NCI-H460 (cell line): ENCODE data around the gene PHACTR1. TPM values are rescaled to one million over a fixed set of nuclear protein-coding genes. Genes with fewer than 3 reads are reported as not detected.
A peak's percentile ranks its signal among the peaks of the same experiment; 100 is the strongest.
"Not testable (repeated sequence)": the region's sequence is repeated elsewhere in the genome, so short reads cannot be mapped to it uniquely, and the experiment has no call there.

Experiments
- DNase-seq: peaks from one replicate; pipeline ENCODE4 v3.0.0-alpha.2; 2016; ENCODE audit warnings: low read depth; ENCODE audit errors: extremely low read depth
- total RNA-seq: library from RNA; depleted of rRNA; stranded (reverse); fragments of >200 nt; shearing (Covaris generic); gene quantifications from 2 replicates; pipeline ENCODE4 v1.2.3, GENCODE V29; 2014

Gene PHACTR1
- total RNA-seq, 1 experiment from 2014 or later = not detected

GRCh38 chr6:13217206-13217905 is 500.8 kb downstream of the PHACTR1 start:
- DNase-seq = no peak

DNA sequence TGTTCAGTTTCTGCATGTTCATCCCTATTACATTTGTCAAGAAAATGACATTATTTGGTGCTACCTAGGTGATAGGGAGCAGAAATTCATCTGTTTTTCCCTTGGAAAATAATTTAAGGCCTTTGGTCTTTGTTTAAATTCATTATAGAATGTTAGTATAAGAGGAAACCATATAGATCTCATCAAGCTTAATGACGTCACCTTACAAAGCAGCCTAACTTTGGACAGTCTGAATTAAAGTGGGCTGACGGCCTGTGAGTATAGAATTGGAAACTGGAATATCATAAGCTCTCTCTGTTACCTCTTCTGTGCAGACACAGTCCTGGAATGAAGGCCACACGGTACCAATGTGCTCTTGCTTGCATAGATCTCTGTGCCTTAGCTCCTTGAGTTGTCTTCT is 503.7 kb downstream of the PHACTR1 start:
- DNase-seq = no peak

DNA sequence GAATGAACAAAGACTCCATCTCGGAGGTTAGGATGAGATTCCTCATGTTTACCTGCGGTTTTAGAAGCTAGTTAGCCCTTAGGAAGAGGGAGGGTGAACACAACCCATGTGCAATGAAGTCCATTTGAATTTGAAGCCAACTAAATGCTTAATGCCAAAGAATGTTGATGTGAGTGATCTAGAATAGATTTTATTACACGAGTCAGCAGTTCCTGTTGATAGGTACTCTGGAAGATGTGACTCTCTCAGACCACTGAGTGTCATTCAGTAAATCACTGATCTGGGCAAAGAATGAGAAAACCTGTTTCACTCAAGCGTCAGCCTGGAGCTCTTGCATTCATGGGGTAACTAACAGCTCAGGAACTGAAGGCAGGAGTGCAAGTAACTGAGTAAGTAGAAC is 505.5 kb downstream of the PHACTR1 start:
- no peak for DNase-seq

DNA sequence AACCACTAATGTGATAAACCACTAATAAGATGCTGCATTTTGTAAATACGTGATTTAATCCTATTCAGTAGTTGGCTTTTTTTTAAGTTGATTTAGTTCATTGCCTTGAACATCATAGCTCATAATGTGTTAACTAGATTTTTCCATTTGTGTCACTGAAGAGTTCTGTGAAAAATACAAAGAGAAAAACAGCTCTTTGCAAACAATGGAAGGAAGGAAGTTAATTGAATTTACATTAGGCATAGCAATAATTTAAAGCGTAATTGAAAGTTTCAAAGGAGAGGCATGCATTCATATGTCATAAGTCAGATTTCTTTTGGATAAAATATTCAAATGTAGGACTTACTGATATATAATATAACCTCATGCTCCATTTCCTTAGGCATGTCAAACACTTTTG is 509.5 kb downstream of the PHACTR1 start:
- DNase-seq = no peak

- DNase-seq = no peak
These were observed 512.0 kb downstream of the PHACTR1 start for GRCh38 chr6:13228264-13229204.

DNA sequence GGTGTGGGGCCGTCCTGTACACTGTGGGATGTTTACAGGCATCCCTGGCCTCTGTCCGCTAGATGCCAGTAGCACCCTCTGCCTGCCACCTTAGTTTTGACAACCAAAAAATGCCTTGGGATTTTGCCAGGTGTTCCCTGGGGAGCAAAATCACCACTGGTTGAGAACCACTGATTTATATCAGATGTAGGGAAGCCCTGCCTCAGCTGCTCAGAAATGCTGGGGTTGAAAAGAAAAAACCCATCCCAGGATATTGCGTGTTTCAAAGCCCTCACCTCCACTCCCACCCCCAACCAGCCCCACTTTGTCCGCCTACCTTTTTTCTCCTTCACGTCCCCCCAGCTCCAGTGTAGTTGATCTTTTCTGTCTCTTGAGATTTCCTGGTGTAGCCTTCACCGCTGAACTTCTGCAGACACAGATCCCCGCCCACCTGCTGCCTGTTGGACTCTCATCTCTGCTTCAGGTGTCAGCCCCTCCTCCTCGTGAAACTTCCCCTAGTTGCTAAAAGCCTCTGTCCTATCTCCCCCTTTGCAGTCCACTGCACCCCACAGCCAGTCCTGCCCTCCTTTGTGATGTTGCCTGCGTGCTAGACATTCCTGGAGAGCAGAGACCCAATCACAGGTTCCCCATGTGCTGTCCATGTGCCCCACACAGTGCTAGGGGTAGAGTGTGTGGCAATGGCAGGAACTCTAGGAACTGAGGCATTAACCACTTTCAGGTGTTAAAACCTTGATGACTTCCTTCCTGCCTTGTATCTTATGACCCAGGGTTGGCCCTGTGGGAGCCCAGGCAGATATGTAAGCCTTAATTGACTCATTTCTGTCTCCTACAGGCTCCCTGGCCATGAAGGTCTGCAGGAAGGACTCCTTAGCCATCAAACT is 512.9 kb downstream of the PHACTR1 start:
- peak; percentile 1 for DNase-seq

DNA sequence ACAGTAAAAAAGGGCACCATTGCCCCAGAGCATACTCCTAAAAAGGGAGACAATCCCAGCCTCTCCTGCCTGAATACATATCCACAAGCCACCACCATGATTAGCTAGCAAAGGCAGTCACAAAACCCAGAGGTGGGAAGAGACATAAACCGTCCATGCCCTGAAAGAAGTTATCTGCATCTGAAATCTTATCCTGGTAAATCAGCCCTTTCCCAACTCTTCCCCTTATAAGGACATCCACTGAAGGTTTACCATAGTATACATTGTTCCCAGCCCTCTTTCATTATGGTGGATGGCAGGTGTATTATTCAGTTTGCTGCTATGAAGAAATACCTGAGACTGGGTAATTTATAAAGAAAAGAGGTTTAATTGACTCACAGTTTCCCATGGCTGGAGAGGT is 516.5 kb downstream of the PHACTR1 start:
- DNase-seq = no peak

DNA sequence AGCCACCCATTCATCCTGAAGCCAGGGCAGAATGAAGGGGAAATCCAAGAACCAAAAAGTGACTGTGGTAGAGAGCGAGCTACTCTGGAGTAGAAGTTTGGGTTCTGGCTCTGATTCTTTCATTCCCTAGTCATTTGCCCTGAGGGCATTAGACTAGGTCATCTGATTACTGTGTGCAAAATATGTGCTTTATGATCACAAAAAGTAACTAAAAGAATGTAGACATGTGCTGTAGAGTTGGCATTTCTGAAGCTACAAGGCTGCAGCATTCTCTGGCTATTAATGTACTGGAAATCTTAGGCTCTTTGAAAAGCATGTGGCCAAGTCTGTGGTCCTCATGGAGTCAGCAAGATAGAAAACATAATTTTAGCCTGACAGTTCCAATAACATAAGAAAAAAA is 517.6 kb downstream of the PHACTR1 start:
- no peak for DNase-seq

DNA sequence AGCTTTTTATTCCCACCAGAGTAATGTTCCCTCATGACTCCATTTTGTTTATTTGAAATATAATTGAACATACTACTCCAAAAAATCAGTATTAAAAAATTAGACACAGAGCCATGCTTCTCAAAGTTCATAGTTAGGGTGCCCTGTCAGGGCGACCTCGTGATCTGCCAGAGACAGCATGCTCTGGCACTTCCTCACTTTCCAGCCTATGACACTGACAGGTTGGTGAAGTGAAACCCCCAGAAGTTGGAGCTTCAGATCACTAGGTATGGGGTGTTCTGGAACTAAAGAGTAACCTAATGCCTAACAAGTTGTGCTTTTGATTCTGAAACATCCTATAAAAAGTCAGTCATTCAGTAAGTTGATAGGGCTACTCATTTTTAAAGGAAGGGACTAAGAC is 518.8 kb downstream of the PHACTR1 start:
- DNase-seq = no peak

GRCh38 chr6:13237318-13237717 is 520.8 kb downstream of the PHACTR1 start:
- DNase-seq = no peak

DNA sequence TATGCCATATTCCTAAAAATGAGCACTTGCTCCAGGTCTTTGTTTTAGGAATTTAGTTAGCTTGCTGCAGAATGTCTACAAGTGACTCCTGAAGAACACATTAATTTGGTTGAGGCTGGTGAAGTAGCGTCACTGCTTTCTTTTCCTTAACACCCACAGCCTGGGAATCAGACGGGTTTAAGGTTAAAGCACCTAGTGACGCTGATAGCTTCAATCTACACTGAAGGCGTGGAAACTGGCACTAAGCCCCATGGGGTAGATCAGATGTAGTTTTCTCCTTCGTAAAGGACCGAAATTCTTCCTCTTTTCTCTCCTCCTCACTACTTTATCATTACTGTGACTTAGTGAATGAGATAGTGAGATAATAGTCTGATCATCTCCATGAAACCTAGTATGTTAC is 521.5 kb downstream of the PHACTR1 start:
- no peak for DNase-seq

DNA sequence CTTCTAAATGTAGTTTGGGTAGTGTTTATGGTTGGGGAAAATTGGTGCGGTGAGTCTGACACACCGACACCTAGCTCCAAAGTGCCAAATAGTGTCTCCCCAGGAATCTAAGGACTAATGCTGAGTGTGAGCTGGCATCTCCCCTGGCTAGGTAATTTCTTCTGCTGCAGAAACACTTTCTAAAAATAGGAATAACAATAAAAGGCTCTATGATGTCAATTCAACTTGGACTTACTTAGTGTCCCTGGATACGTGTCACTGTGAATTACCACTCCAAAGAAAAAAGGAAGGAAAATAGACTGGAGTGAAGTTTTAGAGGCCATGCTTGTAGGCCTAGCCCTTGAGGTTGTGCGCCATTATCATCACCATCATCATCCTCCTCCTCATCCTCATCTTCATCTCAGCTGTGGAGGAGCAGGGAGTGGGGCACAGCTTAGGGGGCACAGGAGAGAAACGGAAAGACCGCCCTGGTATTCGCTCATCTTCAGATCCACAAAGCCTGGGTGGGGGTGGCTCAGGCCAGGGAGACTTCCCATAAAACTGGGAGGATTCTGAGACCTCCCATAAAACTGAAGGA is 522.2 kb downstream of the PHACTR1 start:
- no peak for DNase-seq

- DNase-seq = no peak
These were observed 523.2 kb downstream of the PHACTR1 start for GRCh38 chr6:13239530-13240455.

DNA sequence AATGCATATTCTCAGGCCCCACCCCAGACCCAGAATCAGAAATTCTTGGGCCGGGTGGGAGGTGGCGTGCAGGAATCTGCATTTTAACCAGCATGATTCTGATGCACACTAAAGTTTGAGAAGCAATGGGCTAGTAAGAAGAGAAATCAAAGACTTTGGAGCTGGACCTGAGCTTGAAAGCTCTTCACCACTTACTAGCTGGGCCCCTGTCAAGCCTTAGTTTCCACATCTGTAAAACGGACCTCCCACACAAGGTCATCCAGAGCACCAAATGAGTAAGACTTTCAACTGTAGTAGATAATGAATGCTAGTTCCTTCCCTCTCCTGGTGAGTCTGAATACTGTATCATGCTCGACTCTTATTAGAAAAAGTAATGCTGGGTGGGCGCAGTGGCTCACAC is 524.8 kb downstream of the PHACTR1 start:
- no peak for DNase-seq

DNA sequence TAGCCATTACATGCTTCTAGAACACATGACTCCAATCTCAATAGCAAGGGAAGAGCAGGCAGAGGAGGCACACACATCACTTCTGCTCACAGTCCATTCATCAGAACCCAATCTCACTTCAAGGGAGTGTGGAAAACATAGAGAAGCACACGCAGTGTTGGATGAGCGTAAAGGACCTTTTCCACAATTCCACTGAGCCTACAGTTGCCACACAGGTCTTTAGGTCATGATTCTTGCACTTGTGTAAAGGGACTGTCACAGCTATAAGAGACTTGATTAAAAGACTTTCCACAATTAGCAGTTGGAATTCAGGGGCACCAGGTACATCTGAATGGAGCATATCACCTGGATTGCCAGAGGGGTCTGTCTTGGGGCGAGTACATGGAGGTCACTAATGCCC is 525.6 kb downstream of the PHACTR1 start:
- DNase-seq = no peak

DNA sequence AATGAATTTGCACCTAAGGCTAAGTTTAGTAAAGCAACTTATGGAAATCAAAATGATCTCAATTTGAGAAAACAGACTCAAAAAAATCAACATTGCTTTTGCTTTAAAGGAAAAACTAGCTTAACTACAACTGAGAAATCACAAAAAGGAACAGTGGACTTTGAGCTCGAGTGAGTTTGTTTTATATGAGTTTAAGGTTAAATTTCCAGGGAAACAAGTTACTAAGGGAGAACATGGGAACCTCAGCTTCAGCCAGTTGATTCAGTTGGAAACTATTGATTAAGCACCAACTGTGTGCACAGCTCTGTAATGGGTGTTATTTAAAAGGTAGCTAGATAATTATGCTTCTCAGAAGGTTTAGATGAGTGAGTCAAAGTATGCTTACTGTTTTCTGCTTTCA is 526.0 kb downstream of the PHACTR1 start:
- DNase-seq = no peak

DNA sequence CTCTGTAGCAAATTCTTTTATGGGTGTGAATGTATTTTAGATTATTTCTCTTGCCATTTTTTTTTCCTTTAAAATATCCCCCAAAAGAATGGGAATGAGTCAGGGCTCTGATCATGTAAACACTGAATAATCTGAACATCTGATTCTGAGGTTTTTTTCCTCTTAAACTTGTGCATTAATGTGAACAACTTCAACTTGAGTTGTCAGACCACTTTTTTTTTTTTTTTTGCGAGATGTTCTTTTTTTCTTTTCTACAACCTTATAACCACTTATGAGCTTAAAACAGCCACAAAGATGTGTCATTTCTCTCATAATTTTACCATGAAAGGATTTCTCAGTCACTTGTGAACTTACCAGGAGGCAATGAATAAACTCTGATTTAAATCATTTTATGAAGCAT is 526.5 kb downstream of the PHACTR1 start:
- DNase-seq = no peak

DNA sequence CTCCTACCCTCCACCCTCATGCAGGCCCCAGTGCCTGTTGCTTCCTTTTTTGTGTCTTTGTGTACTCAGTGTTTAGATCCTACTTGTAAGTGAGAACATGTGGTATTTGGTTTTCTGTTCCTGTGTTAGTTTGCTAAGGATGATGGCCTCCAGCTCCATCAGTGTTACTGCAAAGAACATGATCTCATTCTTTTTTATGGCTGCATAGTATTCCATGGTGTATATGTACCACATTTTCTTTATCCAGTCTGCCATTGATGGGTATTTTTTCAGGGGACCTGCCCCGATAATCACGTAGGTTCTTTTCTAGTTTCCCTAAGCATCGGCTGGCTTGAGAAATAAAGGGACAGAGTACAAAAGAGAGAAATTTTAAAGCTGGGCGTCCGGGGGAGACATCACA is 527.2 kb downstream of the PHACTR1 start:
- not testable (repeated sequence) for DNase-seq

DNA sequence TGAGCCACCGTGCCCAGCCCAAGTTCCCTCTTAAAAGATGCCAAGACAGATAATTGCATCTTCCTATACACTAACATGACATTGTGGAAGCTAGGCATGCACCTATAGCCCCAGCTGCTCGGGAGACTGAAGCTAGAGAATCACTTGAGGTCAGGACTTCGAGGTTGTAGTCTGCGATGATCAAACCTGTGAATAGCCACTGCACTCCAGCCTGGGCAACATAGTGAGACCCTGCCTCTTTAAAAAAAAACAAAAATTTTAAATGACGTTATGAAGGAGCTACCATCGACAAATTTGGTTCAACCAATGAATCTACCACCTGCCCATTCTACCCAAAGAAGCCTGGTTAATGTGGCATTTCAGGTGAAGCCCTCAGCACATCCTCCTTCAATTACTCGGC is 531.1 kb downstream of the PHACTR1 start:
- no peak for DNase-seq

DNA sequence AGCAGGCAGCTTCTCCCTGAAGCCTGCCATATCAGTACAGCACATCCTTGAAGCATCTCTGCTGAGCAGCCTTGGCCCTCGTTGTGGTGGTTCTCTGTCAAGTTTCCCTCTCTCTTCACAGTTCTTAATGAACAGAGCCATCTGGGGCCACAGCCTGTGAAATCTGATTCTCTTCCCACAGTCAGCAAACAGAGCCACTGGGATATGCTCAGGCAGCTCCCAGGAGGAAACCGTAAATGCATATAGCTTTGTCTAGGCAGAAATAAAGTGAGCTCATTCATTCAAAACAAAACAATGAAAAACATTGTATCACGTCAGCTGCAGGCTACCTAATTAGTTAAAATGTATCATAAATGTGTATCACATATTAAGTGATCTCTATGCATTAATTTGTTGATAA is 531.5 kb downstream of the PHACTR1 start:
- DNase-seq = no peak
